ENCODE results near the gene WDR54.
"Not testable (repeated sequence)": the region's sequence is repeated elsewhere in the genome, so short reads cannot be mapped to it uniquely, and the experiment has no call there.

WDR54 gene

GRCh38 chr2:74430502-74430901 is 9.0 kb downstream of the WDR54 start:
- DNase-seq, result no peak

DNA sequence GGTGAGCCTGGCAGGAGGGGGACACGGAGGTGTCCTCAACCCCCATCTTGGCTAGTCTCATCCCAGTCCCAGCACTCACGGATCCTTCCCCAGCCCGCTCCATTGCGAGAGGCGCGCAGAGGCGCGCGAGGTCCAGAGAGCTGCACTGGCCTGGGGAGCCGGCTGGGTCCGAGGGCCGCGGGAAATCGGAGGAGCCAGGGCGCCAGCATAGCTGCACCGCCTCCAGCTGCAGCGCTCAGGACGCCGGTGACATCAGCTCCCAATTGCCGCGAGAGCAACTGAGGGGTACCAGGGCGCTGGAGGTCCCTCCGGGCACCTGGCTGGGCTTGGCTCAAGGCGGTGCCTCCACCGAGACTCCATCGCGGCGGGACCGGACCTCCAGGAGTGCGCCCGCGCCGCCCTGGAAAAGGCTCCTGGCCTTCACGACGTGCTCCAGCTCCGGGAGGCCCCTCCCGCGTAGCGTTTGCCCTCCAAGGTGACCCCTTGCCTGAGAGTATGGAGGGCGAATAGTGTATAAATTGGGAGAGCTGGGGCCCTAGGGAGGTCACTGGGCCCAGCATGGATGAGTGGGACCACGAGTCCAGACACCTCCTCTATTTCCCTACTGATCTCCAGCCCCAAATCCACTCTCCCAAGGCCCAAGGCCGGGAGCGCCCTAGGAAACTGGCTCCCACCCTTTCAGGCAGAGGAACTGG is 14.7 kb downstream of the WDR54 start:
- DNase-seq, result no peak

DNA sequence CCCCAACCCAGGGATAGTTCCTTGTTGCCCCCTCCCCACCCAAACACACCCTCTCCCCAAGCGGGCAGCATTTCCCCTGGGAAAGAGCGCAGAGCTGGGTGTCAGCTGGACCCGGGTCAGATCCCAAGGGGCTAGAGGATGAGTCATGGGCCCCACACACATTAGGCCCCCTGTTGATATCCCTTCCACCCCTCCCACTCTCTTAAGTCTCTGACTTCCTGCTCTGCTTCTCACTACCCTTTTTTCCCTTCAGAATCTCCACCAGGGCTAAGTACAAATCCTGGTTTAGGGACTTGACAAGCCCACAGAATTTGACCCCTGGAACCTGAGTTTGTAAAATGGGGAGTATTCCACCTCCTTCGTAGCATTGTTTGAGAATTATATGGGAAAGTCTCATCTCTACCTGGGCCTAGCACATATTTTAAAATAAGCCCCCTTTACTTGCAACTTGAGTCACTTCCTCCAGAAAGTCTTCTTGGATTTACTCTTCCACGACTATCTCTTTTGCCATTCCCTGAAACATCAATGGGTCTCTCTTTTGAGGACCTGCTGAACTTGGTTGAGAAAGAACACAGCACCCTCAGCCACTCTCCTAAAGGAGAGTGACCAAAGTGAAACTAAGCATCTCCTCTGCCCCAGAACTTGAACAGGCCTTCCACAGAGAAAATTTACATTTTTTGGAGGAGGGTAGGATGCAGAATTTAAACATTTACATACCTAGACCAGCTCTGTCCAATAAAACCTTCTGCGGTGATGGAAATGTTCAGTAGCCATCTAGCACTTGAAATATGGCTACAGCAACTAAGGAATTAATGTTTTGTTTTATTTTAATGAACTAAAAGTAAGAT is 15.5 kb downstream of the WDR54 start:
- DNase-seq, result no peak

DNA sequence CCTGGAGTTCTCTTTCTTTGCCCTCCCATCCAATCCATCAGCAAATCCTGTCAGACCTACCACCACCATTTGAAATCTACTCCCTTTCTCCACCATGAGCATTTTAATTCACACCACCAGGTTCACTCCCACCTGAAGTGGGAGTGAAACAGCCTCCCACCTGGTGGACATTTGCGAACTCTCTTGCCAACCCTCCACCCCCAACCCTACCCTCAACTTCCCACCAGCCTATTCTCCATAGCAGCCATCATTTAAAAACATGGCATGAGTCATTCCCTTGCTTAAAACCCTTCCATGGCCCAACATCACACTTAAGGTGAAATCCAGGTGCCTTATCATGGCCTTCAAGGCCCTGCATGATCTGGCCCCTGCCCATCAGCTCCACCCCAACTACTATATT is 16.7 kb downstream of the WDR54 start:
- DNase-seq, result no peak

GRCh38 chr2:74439373-74439772 is 17.8 kb downstream of the WDR54 start:
- no peak for DNase-seq

DNA sequence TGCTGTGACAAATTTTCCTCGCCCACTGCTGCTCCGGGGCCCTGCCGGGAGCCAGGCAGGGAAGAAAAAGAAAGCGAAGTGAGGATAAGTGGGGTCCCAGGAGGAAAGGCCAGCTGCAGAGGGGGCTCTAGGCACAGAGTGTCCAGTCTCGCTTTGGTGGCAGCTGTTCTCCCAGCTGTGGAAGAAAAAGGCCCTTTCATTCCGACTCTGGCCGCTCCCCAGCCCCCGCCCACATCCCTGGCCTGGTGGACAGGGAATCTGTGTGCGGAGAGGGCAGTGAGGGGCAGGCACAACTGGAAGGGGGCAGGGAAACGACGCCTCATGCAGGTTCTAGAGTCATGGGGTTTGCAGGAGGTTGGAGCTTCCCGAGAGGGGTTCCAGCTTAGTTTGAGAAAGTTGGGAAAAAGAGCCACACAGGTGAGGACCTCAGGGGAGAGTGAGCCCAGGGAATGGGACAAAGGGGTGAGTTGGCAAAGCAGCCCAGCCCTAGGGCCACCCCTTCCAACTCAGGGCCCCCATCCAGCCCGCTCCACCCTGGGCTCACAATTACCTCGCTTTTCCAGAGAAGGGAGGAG is 18.4 kb downstream of the WDR54 start:
- DNase-seq, result no peak

GRCh38 chr2:74440378-74441169 is 19.0 kb downstream of the WDR54 start:
- DNase-seq, result no peak

- DNase-seq, result no peak
These were observed 19.7 kb downstream of the WDR54 start for GRCh38 chr2:74441170-74441689.

- no peak for DNase-seq
These were observed 20.4 kb downstream of the WDR54 start, which contains the start of gene RTKN for GRCh38 chr2:74441690-74442482. RTKN (minus strand) TSS chr2:74441937; CDS start chr2:74441816, 121 bp downstream.

- DNase-seq, result not testable (repeated sequence)
These were observed 21.2 kb downstream of the WDR54 start for GRCh38 chr2:74442483-74443297.

GRCh38 chr2:74444498-74445318 is 23.2 kb downstream of the WDR54 start:
- no peak for DNase-seq

DNA sequence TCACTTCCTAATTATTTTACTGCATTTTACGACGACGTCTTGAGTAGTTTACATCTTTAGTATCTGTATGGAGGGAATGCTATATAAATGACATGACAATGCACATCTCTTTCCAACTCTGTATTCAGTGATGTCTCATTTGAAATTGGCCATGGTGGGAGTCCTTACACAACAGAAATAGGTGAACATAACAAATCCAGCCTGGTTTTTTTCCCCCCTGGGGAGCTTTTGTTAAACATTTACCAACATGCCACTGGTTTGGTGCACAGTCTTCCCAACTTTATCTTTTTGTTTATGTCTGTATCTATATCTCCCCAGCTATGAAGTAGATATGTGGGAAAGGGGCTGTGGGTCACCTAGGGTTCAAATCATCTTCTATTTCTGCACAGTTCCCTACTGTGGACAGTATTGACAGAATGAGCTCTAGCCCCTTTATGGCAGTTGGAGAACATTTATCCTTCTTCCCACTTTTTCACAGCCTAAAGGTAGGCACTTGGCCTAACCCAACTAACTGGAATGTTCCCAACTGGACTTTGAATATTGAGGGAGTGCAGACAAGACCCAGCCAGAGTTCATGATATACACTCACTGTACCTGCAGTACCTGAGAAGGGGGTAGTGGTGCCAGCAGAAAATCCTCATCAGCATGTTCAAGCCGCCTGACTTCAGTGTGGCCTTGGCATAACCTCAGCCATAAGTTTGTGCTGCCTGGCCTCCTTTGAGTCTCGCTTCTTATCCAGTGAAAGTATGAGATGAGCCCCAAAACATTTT is 25.9 kb downstream of the WDR54 start:
- DNase-seq, result no peak

DNA sequence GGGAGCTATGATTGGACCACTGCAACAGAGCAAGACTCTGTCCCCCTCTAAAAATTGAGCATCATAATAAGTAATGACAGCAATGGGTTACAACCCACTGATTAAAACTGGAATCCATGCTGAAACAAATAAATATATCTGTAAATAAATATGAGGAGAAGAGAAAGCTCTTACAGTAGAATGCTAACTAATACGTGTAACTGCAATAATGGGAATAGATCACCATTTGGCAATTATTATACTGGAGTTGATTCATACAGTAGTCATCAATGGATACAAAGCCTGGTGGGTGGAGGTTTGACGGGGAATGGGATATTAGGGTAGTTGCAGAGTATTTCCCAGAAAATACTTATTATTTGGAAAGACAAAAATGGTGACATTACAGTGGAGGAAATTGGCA is 27.2 kb downstream of the WDR54 start:
- DNase-seq, result no peak

- no peak for DNase-seq
These were observed 29.1 kb downstream of the WDR54 start for GRCh38 chr2:74450570-74451190.

- peak; percentile 99 for DNase-seq
These were observed 33.4 kb downstream of the WDR54 start, which contains the start of gene INO80B for GRCh38 chr2:74454654-74455511. INO80B (plus strand) TSS chr2:74455087; CDS start chr2:74455117, 30 bp downstream.

- DNase-seq, result no peak
These were observed 35.6 kb downstream of the WDR54 start for GRCh38 chr2:74457129-74457548.

GRCh38 chr2:74457549-74458131 is 36.1 kb downstream of the WDR54 start:
- peak; percentile 85 for DNase-seq

Data from CD4-positive, alpha-beta T cell treated with Interleukin-4 for 4 hours (primary cell).